Bone marrow (tissue), 2 donors: ENCODE data around the gene DOCK9.
"Not testable (repeated sequence)": the region's sequence is repeated elsewhere in the genome, so short reads cannot be mapped to it uniquely, and the experiment has no call there.

ENCODE experiments used
- DNase-seq, 2 donors: peaks; one replicate each; lab custom pipeline; 2025; lab: John Stamatoyannopoulos, UW

DOCK9 gene

GRCh38 chr13:98772794-98773452 lies 204.9 kb downstream of the DOCK9 start:
- DNase-seq, result no peak

- DNase-seq, result no peak
Measured at GRCh38 chr13:98771838-98772611, 205.8 kb downstream of the DOCK9 start.

GRCh38 chr13:98769736-98770135 lies 208.1 kb downstream of the DOCK9 start:
- no peak for DNase-seq

GRCh38 chr13:98768522-98768921 lies 209.3 kb downstream of the DOCK9 start:
- no peak for DNase-seq

- DNase-seq, result no peak
Measured at GRCh38 chr13:98766697-98767096, 211.2 kb downstream of the DOCK9 start.

- DNase-seq, result no peak
Measured at GRCh38 chr13:98765996-98766519, 211.8 kb downstream of the DOCK9 start.

GRCh38 chr13:98761986-98762616 lies 215.8 kb downstream of the DOCK9 start:
- no peak for DNase-seq

GRCh38 chr13:98761126-98761985 lies 216.5 kb downstream of the DOCK9 start:
- no peak for DNase-seq

- DNase-seq, result no peak
Measured at GRCh38 chr13:98755729-98756128, 222.1 kb downstream of the DOCK9 start.

GRCh38 chr13:98755116-98755515 lies 222.7 kb downstream of the DOCK9 start:
- no peak for DNase-seq

- not testable (repeated sequence) for DNase-seq
Measured at GRCh38 chr13:98754468-98754867, 223.4 kb downstream of the DOCK9 start.

GRCh38 chr13:98752467-98753290 lies 225.2 kb downstream of the DOCK9 start, which contains the start of gene SLC15A1:
TSS of gene SLC15A1 (minus strand) at chr13:98752672. CDS start at chr13:98752598, 74 bp downstream.
- DNase-seq, result no peak

- DNase-seq, result no peak
Measured at GRCh38 chr13:98751861-98752466, 225.9 kb downstream of the DOCK9 start.

- DNase-seq, result no peak
Measured at GRCh38 chr13:98751367-98751782, 226.5 kb downstream of the DOCK9 start.

GRCh38 chr13:98749501-98749900 lies 228.4 kb downstream of the DOCK9 start:
- no peak for DNase-seq

GRCh38 chr13:98746968-98747367 lies 230.9 kb downstream of the DOCK9 start:
- no peak for DNase-seq
